ENCODE results near the gene BCL2.

Gene BCL2

DNA sequence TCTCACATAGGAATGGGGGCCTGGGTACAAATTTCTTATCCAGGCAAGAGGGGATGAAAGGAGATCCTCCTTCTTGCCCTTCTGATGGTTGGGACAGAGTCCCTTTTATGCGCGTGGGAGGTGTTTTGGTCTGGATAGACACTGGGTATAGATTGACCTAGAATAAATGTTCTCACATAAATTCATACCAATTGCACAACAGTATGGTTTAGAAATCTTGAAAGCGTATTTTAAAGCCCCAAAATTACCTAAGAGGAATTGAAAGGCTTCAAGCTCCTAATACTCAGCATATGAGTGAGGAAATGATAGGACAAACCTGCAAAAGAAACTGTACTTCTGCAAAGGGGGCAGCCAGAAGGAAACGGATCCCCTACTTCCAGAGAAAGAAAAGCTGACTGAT is 2.6 kb upstream of the BCL2 start:
- DNase-seq, result no peak
- Mint-ChIP-seq H3K36me3 (ENCODE audit: low read depth) (no peaks in the 10 kb centered on the region), H3K4me3 (peak overlapping the region; percentile 30), H3K27me3 (ENCODE audit: low read depth, poor library complexity) (peaks cover 30% of the 10 kb centered on the region), H3K27ac (no peak overlapping the region), H3K9me3 (no peaks in the 10 kb centered on the region), H3K4me1 (peaks cover 44% of the 10 kb centered on the region)
- TF ChIP-seq, protein P1, sequence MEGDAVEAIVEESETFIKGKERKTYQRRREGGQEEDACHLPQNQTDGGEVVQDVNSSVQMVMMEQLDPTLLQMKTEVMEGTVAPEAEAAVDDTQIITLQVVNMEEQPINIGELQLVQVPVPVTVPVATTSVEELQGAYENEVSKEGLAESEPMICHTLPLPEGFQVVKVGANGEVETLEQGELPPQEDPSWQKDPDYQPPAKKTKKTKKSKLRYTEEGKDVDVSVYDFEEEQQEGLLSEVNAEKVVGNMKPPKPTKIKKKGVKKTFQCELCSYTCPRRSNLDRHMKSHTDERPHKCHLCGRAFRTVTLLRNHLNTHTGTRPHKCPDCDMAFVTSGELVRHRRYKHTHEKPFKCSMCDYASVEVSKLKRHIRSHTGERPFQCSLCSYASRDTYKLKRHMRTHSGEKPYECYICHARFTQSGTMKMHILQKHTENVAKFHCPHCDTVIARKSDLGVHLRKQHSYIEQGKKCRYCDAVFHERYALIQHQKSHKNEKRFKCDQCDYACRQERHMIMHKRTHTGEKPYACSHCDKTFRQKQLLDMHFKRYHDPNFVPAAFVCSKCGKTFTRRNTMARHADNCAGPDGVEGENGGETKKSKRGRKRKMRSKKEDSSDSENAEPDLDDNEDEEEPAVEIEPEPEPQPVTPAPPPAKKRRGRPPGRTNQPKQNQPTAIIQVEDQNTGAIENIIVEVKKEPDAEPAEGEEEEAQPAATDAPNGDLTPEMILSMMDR (IDR thresholded peaks at IDR 0.05), result no peak

DNA sequence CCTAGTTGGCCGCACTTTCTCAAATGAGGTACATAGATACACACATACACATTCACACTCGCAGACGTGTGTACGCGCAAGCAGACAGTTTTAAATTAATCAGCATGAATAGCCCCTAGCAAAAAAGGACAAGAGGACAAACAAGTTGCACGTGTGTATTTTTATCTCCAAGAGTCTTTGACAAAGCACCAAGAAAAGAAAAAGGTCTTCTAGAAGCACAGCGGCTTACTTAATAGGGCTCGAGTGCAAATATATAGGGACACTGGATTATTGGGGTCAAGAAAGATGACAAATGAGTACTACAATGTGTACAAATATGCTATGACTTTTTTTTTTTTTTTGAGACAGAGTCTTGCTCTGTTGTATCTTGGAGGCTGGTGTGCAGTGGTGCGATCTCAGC is 1.7 kb upstream of the BCL2 start:
- Mint-ChIP-seq H3K4me3 (peak overlapping the region; percentile 88), H3K27me3 (ENCODE audit: low read depth, poor library complexity) (peaks cover 33% of the 10 kb centered on the region), H3K36me3 (ENCODE audit: low read depth) (no peaks in the 10 kb centered on the region), H3K4me1 (peaks cover 53% of the 10 kb centered on the region), H3K9me3 (no peaks in the 10 kb centered on the region), H3K27ac (no peak overlapping the region)
- TF ChIP-seq, protein P1 (IDR thresholded peaks at IDR 0.05), result no peak
- no peak for DNase-seq

DNA sequence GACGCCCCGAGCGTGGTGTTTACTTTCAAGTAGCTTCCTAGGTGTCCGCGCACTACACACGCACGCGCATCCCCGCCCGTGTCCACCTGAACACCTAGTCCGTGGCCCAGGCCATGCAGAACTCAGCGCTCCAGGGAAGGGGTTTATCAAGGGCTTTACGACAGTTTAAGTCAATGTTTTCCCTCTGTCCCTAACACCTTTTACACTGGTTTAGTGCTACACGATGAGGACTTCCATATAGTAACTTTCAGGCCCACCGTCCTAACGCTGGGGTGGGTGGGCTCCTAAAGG is 1.4 kb upstream of the BCL2 start:
- H3K4me3 Mint-ChIP-seq, result peak overlapping the region; percentile 88

DNA sequence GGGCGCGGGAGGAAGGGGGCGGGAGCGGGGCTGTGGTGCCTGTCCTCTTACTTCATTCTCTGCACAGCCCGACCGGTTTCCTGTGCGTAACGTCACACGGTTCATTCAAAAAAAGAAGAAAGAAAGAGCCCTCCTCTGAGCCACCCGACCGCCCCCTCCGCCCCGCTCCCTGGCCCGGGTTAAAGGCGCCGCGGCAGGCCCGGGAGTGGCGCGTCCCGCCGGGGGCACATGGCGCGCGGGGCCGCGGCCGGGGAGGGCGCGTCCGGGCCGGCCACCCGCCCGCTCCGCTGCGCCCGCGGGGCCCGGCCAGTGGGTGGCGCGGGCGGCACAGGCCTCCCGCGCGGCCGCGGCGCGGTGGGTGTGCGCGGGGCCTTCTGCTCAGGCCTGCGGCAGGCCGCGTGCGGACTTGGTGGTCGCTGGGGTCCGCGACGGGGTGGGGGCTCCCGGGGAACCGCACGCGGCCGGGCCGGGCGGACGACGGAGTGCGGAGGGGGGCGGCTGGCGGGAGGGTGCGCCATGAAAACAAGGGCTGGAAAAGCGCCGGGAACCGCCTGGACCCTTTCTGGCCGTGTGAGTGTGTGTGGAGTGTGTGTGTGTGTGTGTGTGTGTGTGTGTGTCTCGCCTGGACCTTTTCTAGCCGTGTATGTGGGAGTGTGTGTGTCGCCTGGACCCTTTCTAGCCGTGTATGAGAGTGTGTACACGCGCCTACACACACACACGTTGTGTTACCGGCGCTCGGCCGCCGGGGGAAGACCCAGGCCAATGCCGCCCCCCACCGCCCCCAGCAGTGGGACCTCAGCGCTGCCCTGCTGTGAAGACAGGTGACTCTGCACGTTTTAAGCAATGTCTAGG is 780 bp upstream of the BCL2 start:
- no peaks in the 10 kb centered on the region for H3K36me3 Mint-ChIP-seq (ENCODE audit: low read depth)
- DNase-seq, result peak; percentile 79
- TF ChIP-seq, protein P1 (IDR thresholded peaks at IDR 0.05), result no peak
- peak overlapping the region; percentile 88 for H3K4me3 Mint-ChIP-seq
- H3K27ac Mint-ChIP-seq, result no peak overlapping the region
- peaks cover 38% of the 10 kb centered on the region for H3K27me3 Mint-ChIP-seq (ENCODE audit: low read depth, poor library complexity)
- no peaks in the 10 kb centered on the region for H3K9me3 Mint-ChIP-seq
- H3K4me1 Mint-ChIP-seq, result peaks cover 59% of the 10 kb centered on the region

More for the DNA sequence above, 1.4 kb upstream of the BCL2 start:
- peak; percentile 45 for DNase-seq
- H3K36me3 Mint-ChIP-seq (ENCODE audit: low read depth), result no peaks in the 10 kb centered on the region
- H3K27me3 Mint-ChIP-seq (ENCODE audit: low read depth, poor library complexity), result peaks cover 37% of the 10 kb centered on the region
- TF ChIP-seq, protein P1 (IDR thresholded peaks at IDR 0.05), result no peak
- no peak overlapping the region for H3K27ac Mint-ChIP-seq
- no peaks in the 10 kb centered on the region for H3K9me3 Mint-ChIP-seq
- peaks cover 57% of the 10 kb centered on the region for H3K4me1 Mint-ChIP-seq

DNA sequence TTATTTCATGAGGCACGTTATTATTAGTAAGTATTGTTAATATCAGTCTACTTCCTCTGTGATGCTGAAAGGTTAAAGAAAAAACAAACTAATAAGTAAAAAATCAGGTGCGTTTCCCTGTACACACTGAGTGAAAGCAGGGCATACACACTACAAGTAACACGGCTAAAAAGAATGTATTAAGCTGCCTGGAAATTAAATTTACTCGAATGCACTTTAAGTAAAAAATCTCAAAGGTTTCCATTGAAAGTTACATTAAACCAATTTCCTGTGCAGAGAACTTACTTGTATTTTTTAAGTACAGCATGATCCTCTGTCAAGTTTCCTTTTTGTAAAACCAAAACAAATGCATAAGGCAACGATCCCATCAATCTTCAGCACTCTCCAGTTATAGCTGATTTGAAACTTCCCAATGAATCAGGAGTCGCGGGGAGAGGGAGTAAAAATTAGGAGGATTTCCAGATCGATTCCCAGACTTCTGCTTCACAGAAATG is 633 bp downstream of the BCL2 start:
- DNase-seq, result no peak
- Mint-ChIP-seq H3K36me3 (ENCODE audit: low read depth) (peaks cover 6% of the 10 kb centered on the region), H3K4me1 (peaks cover 73% of the 10 kb centered on the region), H3K27ac (peak overlapping the region; percentile 78), H3K27me3 (ENCODE audit: low read depth, poor library complexity) (peaks cover 42% of the 10 kb centered on the region), H3K9me3 (no peaks in the 10 kb centered on the region), H3K4me3 (peak overlapping the region; percentile 98)
- TF ChIP-seq, protein P1 (IDR thresholded peaks at IDR 0.05), result no peak

Measured in nephron progenitor cell (in vitro differentiated cells).